Prostate gland (tissue), 2 donors: ENCODE results near the gene TSPAN15.

Experiments
- CTCF ChIP-seq, 4 experiments: fragments of 200-600 bp in 2 of 4; fragments of 450-650 bp in 2 of 4; sonication (generic) in 2 of 4; IDR thresholded peaks; 1 replicate in 3 of 4; 2 replicates in 1 of 4; pipeline ENCODE4 v1.5.1; 2016 to 2019; ENCODE audit warnings: antibody characterized with exemption in 4 of 4, mild to moderate bottlenecking in 2 of 4, moderate library complexity in 2 of 4
- POLR2A ChIP-seq: fragments of 450-650 bp; IDR thresholded peaks from one replicate; pipeline ENCODE4 v1.6.1; 2016; ENCODE audit warnings: antibody characterized with exemption, mild to moderate bottlenecking
- POLR2AphosphoS5 ChIP-seq: sonication (generic); formaldehyde crosslinking; IDR thresholded peaks from one replicate; pipeline ENCODE4 v1.6.1; 2017; ENCODE audit warnings: antibody characterized with exemption

DNA sequence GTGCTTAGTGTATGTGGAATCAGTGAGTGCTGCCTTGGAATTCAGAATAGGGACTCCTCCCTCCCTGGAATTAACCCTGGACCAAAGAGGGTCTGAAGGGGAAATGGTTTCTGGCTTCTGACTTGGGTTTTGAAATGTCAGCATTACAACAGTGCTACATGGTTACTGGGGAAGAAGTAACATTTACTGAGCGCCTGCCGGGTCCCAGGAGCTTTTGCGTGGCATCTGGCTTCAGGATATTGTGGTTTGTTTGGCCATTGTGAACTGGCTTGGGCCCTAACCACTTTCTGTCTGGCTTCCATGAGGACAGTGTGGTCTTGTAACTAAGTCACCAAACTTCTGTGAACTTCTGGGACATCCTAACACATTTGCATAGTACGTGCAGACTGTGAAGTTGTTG lies 21.3 kb downstream of the TSPAN15 start:
- no peak for TF ChIP-seq POLR2AphosphoS5
- TF ChIP-seq CTCF (IDR thresholded peaks at IDR 0.05): no peak
- TF ChIP-seq POLR2A: no peak
